MCF 10A (cell line): ENCODE measurements around the gene TCF12. TPM values are rescaled to one million over a fixed set of nuclear protein-coding genes. Genes with fewer than 3 reads are reported as not detected.

Experiments
- BruUV-seq: library from RNA; stranded (reverse); fragments of 400-500 nt; replicated peaks from 2 replicates; lab custom pipeline; 2021; lab: Mats Ljungman, UMichigan
- CTCF ChIA-PET: fragments of 300-600 bp; sonication (Branson Sonifier 250); formaldehyde crosslinking; extraction: SDS; loops from one replicate; lab custom pipeline; 2021; ENCODE audit warnings: antibody characterized with exemption, inconsistent platforms; lab: Yijun Ruan, JAX
- POLR2A ChIA-PET: fragments of 300-600, 350-650 bp; sonication (Branson Sonifier 250); formaldehyde crosslinking; extraction: SDS; loops from one replicate; lab custom pipeline; 2020; ENCODE audit warnings: antibody characterized with exemption, inconsistent platforms; lab: Yijun Ruan, JAX
- DNase-seq: peaks from one replicate; pipeline ENCODE4 v3.0.0-alpha.2; 2018; ENCODE audit not compliant: unreplicated experiment
- H3K27ac Mint-ChIP-seq: one replicate; pipeline ENCODE4 v1.8.0; 2022; ENCODE audit warnings: mild to moderate bottlenecking, low read depth, mixed read lengths; ENCODE audit not compliant: unreplicated experiment
- H3K27me3 Mint-ChIP-seq: one replicate; pipeline ENCODE4 v1.8.0; 2022; ENCODE audit warnings: mixed read lengths; ENCODE audit not compliant: insufficient read depth, unreplicated experiment
- H3K36me3 Mint-ChIP-seq: one replicate; pipeline ENCODE4 v1.8.0; 2022; ENCODE audit warnings: mild to moderate bottlenecking, moderate library complexity, mixed read lengths; ENCODE audit not compliant: insufficient read depth, unreplicated experiment
- H3K4me1 Mint-ChIP-seq: one replicate; pipeline ENCODE4 v1.8.0; 2022; ENCODE audit warnings: mixed read lengths; ENCODE audit not compliant: insufficient read depth, unreplicated experiment
- H3K4me3 Mint-ChIP-seq: one replicate; pipeline ENCODE4 v1.8.0; 2022; ENCODE audit warnings: mild to moderate bottlenecking, moderate library complexity, mixed read lengths; ENCODE audit not compliant: unreplicated experiment
- H3K9me3 Mint-ChIP-seq: one replicate; pipeline ENCODE4 v1.8.0; 2022; ENCODE audit warnings: mixed read lengths; ENCODE audit not compliant: unreplicated experiment
- CTCF ChIP-seq: fragments of 200-600 bp; IDR thresholded peaks from one replicate; pipeline ENCODE4 v1.8.0; 2022; ENCODE audit warnings: antibody characterized with exemption, mild to moderate bottlenecking; ENCODE audit not compliant: unreplicated experiment
- intact Hi-C: fragments of 100-400 bp; cut with micrococcal nuclease; formaldehyde crosslinking; loops from 2 replicates; pipeline ENCODE4 v1.14.1; 2022
- total RNA-seq: library from RNA; stranded (reverse); gene quantifications from 2 replicates; pipeline ENCODE4 v1.2.3, GENCODE V29; 2022

Gene TCF12
- total RNA-seq, 1 experiment from 2014 or later: 140 TPM

GRCh38 chr15:57122080-57122840 lies 203.8 kb downstream of the TCF12 start:
- ChIA-PET CTCF (interaction anchor here (0.5 to 1.0 kb wide), 2 partner anchors 16 to 269 kb away, joined by 3 read pairs; no protein-coding TSS in a partner anchor), POLR2A (interaction anchor here (0.6 kb wide), 1 partner anchor 15 kb away, joined by 3 read pairs; no protein-coding TSS in a partner anchor)
- no peaks in the 10 kb centered on the region for H3K27me3 Mint-ChIP-seq
- peaks cover 13% of the 10 kb centered on the region for H3K4me1 Mint-ChIP-seq
- no peak overlapping the region for H3K27ac Mint-ChIP-seq
- no peaks in the 10 kb centered on the region for H3K9me3 Mint-ChIP-seq
- no peak overlapping the region for H3K4me3 Mint-ChIP-seq
- peaks cover 10% of the 10 kb centered on the region for H3K36me3 Mint-ChIP-seq
- BruUV-seq: no TSS peak
- intact Hi-C loops: no loop called here
- DNase-seq: no peak
- no peak for TF ChIP-seq CTCF

- Mint-ChIP-seq H3K27me3 (no peaks in the 10 kb centered on the region), H3K4me1 (peaks cover 4% of the 10 kb centered on the region), H3K36me3 (peaks cover 10% of the 10 kb centered on the region), H3K4me3 (no peak overlapping the region), H3K27ac (no peak overlapping the region), H3K9me3 (no peaks in the 10 kb centered on the region)
- no peak for DNase-seq
- intact Hi-C loops: no loop called here
- no TSS peak for BruUV-seq
- TF ChIP-seq CTCF: no peak
- CTCF ChIA-PET: interaction anchor here (0.6 to 0.8 kb wide), 4 partner anchors 16 to 117 kb away, joined by 3 read pairs; no protein-coding TSS in a partner anchor
- POLR2A ChIA-PET: no interaction called here
Observed at GRCh38 chr15:57124036-57124435, 205.6 kb downstream of the TCF12 start.

DNA sequence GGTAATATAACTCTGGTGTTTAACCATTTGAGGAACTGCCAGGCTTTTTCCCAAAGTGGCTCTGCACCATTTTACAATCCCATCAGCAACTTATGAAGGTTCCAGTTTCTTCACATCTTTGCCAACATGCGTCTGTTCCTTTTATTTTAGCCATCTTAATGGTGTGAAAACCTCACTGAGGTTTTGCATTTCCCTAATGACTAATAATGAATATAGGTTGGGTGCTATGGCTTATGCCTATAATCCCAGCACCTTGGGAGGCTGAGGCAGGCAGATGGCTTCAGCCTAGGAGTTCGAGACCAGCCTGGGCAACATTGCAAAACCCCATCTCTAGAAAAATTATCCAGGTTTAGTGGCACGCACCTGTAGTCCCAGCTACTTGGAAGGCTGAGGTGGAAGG lies 210.6 kb downstream of the TCF12 start:
- no peak overlapping the region for H3K27ac Mint-ChIP-seq
- CTCF ChIA-PET: no interaction called here
- no peaks in the 10 kb centered on the region for H3K27me3 Mint-ChIP-seq

More for the DNA sequence above, 210.6 kb downstream of the TCF12 start:
- H3K4me1 Mint-ChIP-seq: no peaks in the 10 kb centered on the region
- H3K36me3 Mint-ChIP-seq: peaks cover 2% of the 10 kb centered on the region
- DNase-seq: no peak
- no TSS peak for BruUV-seq
- H3K9me3 Mint-ChIP-seq: no peaks in the 10 kb centered on the region
- intact Hi-C loops: no loop called here
- no peak for TF ChIP-seq CTCF
- H3K4me3 Mint-ChIP-seq: no peak overlapping the region
- POLR2A ChIA-PET: no interaction called here
